Tracheal epithelial cell (primary cell): ENCODE data around the gene KLF6. TPM values are rescaled to one million over a fixed set of nuclear protein-coding genes. Genes with fewer than 3 reads are reported as not detected.

Source experiments
- total RNA-seq: library from RNA; depleted of rRNA; stranded (reverse); fragments of >200 nt; gene quantifications from 2 replicates; pipeline ENCODE4 v1.2.1, GENCODE V29; 2014

KLF6 gene
- total RNA-seq: 25.2 and 97.4 TPM in 2 replicates

GRCh38 chr10:3784510-3785250 lies at the start of gene KLF6:
TSS of gene KLF6 (minus strand) at chr10:3785209. CDS start at chr10:3785014, 195 bp downstream.

